ENCODE results near the gene HSD17B12.
A peak's percentile ranks its signal among the peaks of the same experiment; 100 is the strongest.

HSD17B12 gene

GRCh38 chr11:43688394-43688793 is 7.9 kb downstream of the HSD17B12 start:
- DNase-seq (ENCODE audit: low spot score) = no peak

GRCh38 chr11:43689167-43689566 is 8.6 kb downstream of the HSD17B12 start:
- no peak for DNase-seq (ENCODE audit: low spot score)

- no peak for DNase-seq (ENCODE audit: low spot score)
Measured at GRCh38 chr11:43690929-43691725, 10.6 kb downstream of the HSD17B12 start.

- DNase-seq (ENCODE audit: low spot score) = no peak
Measured at GRCh38 chr11:43691806-43692205, 11.3 kb downstream of the HSD17B12 start.

GRCh38 chr11:43693069-43693468 is 12.5 kb downstream of the HSD17B12 start:
- DNase-seq (ENCODE audit: low spot score) = no peak

GRCh38 chr11:43693731-43694130 is 13.2 kb downstream of the HSD17B12 start:
- no peak for DNase-seq (ENCODE audit: low spot score)

- no peak for DNase-seq (ENCODE audit: low spot score)
Measured at GRCh38 chr11:43694477-43694876, 13.9 kb downstream of the HSD17B12 start.

- no peak for DNase-seq (ENCODE audit: low spot score)
Measured at GRCh38 chr11:43697679-43698078, 17.1 kb downstream of the HSD17B12 start.

- DNase-seq (ENCODE audit: low spot score) = no peak
Measured at GRCh38 chr11:43699870-43700269, 19.3 kb downstream of the HSD17B12 start.

- no peak for DNase-seq (ENCODE audit: low spot score)
Measured at GRCh38 chr11:43706631-43707030, 26.1 kb downstream of the HSD17B12 start.

GRCh38 chr11:43708776-43709175 is 28.2 kb downstream of the HSD17B12 start:
- DNase-seq (ENCODE audit: low spot score) = no peak

- no peak for DNase-seq (ENCODE audit: low spot score)
Measured at GRCh38 chr11:43709689-43710088, 29.2 kb downstream of the HSD17B12 start.

- no peak for DNase-seq (ENCODE audit: low spot score)
Measured at GRCh38 chr11:43712676-43713075, 32.1 kb downstream of the HSD17B12 start.

GRCh38 chr11:43718373-43718772 is 37.8 kb downstream of the HSD17B12 start:
- no peak for DNase-seq (ENCODE audit: low spot score)

- DNase-seq (ENCODE audit: low spot score) = no peak
Measured at GRCh38 chr11:43723617-43724016, 43.1 kb downstream of the HSD17B12 start.

GRCh38 chr11:43732225-43732624 is 51.7 kb downstream of the HSD17B12 start:
- no peak for DNase-seq (ENCODE audit: low spot score)

- no peak for DNase-seq (ENCODE audit: low spot score)
Measured at GRCh38 chr11:43734256-43734655, 53.7 kb downstream of the HSD17B12 start.

GRCh38 chr11:43735115-43735514 is 54.6 kb downstream of the HSD17B12 start:
- DNase-seq (ENCODE audit: low spot score) = no peak

- no peak for DNase-seq (ENCODE audit: low spot score)
Measured at GRCh38 chr11:43735961-43736360, 55.4 kb downstream of the HSD17B12 start.

GRCh38 chr11:43736502-43737200 is 56.1 kb downstream of the HSD17B12 start:
- DNase-seq (ENCODE audit: low spot score) = no peak

- DNase-seq (ENCODE audit: low spot score) = no peak
Measured at GRCh38 chr11:43737201-43737590, 56.7 kb downstream of the HSD17B12 start.

- DNase-seq (ENCODE audit: low spot score) = peak; percentile 37
Measured at GRCh38 chr11:43738600-43739409, 58.3 kb downstream of the HSD17B12 start.

- no peak for DNase-seq (ENCODE audit: low spot score)
Measured at GRCh38 chr11:43746670-43747069, 66.1 kb downstream of the HSD17B12 start.

Measured in HuH-7 (cell line).